CD14-positive monocyte (primary cell): ENCODE data around the gene FAM168A. TPM values are rescaled to one million over a fixed set of nuclear protein-coding genes. Genes with fewer than 3 reads are reported as not detected.

Experiments
- DNase-seq, 3 donors: peaks; one replicate each; pipeline ENCODE4 v3.0.0-alpha.2; 2011 to 2022
- H2AFZ ChIP-seq: 2 replicates; pipeline ENCODE4 v1.6.0; 2012; ENCODE audit warnings: mild to moderate bottlenecking, low read depth, low read length, inconsistent platforms; ENCODE audit not compliant: insufficient read depth, poor library complexity, severe bottlenecking
- H3K27ac ChIP-seq, 2 donors: 1 replicate in 1 of 2; 2 replicates in 1 of 2; pipeline ENCODE4 v1.5.1; 2012 to 2013; ENCODE audit warnings: low read length in 2 of 2, control low read depth in 1 of 2, inconsistent platforms in 1 of 2, low read depth in 1 of 2, mild to moderate bottlenecking in 1 of 2
- H3K27me3 ChIP-seq, 2 donors: one replicate each; pipeline versions ENCODE4 v1.6.0 to v1.6.1; 2011 to 2013; ENCODE audit warnings: low read length in 2 of 2; ENCODE audit not compliant: control insufficient read depth in 2 of 2, insufficient read depth in 2 of 2
- H3K36me3 ChIP-seq, 2 donors: replicated peaks in 1 of 2; 1 replicate in 1 of 2; 2 replicates in 1 of 2; pipeline versions ENCODE4 v1.5.1 to v1.6.1; 2012 to 2013; ENCODE audit warnings: low read length in 2 of 2, control low read depth in 1 of 2, inconsistent platforms in 1 of 2, mild to moderate bottlenecking in 1 of 2; ENCODE audit not compliant: insufficient read depth in 2 of 2, control insufficient read depth in 1 of 2
- H3K4me1 ChIP-seq, 2 donors: 1 replicate in 1 of 2; 2 replicates in 1 of 2; pipeline versions ENCODE4 v1.5.1 to v1.6.1; 2012 to 2013; ENCODE audit warnings: low read length in 2 of 2, control low read depth in 1 of 2, inconsistent platforms in 1 of 2, mild to moderate bottlenecking in 1 of 2, moderate library complexity in 1 of 2; ENCODE audit not compliant: insufficient read depth in 2 of 2, control insufficient read depth in 1 of 2
- H3K4me2 ChIP-seq: replicated peaks from 2 replicates; pipeline ENCODE3; 2012; ENCODE audit warnings: low read length, moderate library complexity, mild to moderate bottlenecking; ENCODE audit not compliant: poor library complexity, severe bottlenecking; ENCODE audit errors: extremely low read depth
- H3K4me3 ChIP-seq, 3 experiments: fragments of 200-600 bp in 1 of 3; sonication (generic) in 1 of 3; replicated peaks in 1 of 3; 1 replicate in 2 of 3; 2 replicates in 1 of 3; pipeline ENCODE4 v1.5.1; 2011 to 2013; ENCODE audit warnings: low read length in 3 of 3, mild to moderate bottlenecking in 3 of 3, control low read depth in 2 of 3, low read depth in 2 of 3, inconsistent platforms in 1 of 3, moderate library complexity in 1 of 3
- H3K79me2 ChIP-seq: 2 replicates; pipeline ENCODE4 v1.6.0; 2012; ENCODE audit warnings: mild to moderate bottlenecking, control low read depth, inconsistent platforms, low read length, moderate library complexity; ENCODE audit not compliant: insufficient read depth
- H3K9ac ChIP-seq: 2 replicates; pipeline ENCODE4 v1.6.0; 2017; ENCODE audit warnings: low read length, mild to moderate bottlenecking; ENCODE audit not compliant: insufficient read depth, poor library complexity, severe bottlenecking
- H3K9me3 ChIP-seq, 2 donors: replicated peaks in 1 of 2; 1 replicate in 1 of 2; 2 replicates in 1 of 2; pipeline versions ENCODE4 v1.5.1 to v1.6.1; 2012 to 2013; ENCODE audit warnings: low read length in 2 of 2, control low read depth in 1 of 2; ENCODE audit not compliant: control insufficient read depth in 1 of 2, insufficient read depth in 1 of 2
- H4K20me1 ChIP-seq: 2 replicates; pipeline ENCODE4 v1.6.0; 2012; ENCODE audit warnings: mild to moderate bottlenecking, low read length, control low read depth, moderate library complexity; ENCODE audit not compliant: insufficient read depth
- H3K27ac Mint-ChIP-seq, 7 donors: one replicate each; pipeline ENCODE4 v1.8.0; 2020; ENCODE audit warnings: mild to moderate bottlenecking in 7 of 7, mixed read lengths in 7 of 7, moderate library complexity in 6 of 7, inconsistent platforms in 2 of 7
- H3K27me3 Mint-ChIP-seq, 3 donors: one replicate each; pipeline ENCODE4 v1.8.0; 2021 to 2022; ENCODE audit warnings: low read depth in 3 of 3, mild to moderate bottlenecking in 3 of 3, mixed read lengths in 3 of 3, moderate library complexity in 3 of 3, inconsistent platforms in 1 of 3
- H3K36me3 Mint-ChIP-seq, 2 donors: one replicate each; pipeline ENCODE4 v1.8.0; 2020; ENCODE audit warnings: mixed read lengths in 2 of 2, inconsistent platforms in 1 of 2, mild to moderate bottlenecking in 1 of 2
- H3K4me1 Mint-ChIP-seq: one replicate; pipeline ENCODE4 v1.8.0; 2020; ENCODE audit warnings: mild to moderate bottlenecking, mixed read lengths
- H3K4me3 Mint-ChIP-seq, 2 donors: one replicate each; pipeline ENCODE4 v1.8.0; 2020; ENCODE audit warnings: mild to moderate bottlenecking in 2 of 2, mixed read lengths in 2 of 2, moderate library complexity in 1 of 2
- H3K9me3 Mint-ChIP-seq, 7 donors: one replicate each; pipeline ENCODE4 v1.8.0; 2020 to 2022; ENCODE audit warnings: mixed read lengths in 7 of 7, mild to moderate bottlenecking in 6 of 7, moderate library complexity in 6 of 7, inconsistent platforms in 2 of 7
- WGBS: methylation state at CpG from one replicate; pipeline ENCODE4 v1.1.5; 2013; ENCODE audit warnings: missing lambda C conversion rate; ENCODE audit not compliant: insufficient coverage; 5-methylcytosine and 5-hydroxymethylcytosine counted together
- intact Hi-C, 2 donors: fragments of 100-400 bp; cut with micrococcal nuclease; formaldehyde crosslinking; loops; one replicate each; pipeline versions ENCODE4 v1.15.0 to v1.15.1; 2023
- polyA plus RNA-seq, 3 donors: library from polyadenylated mRNA; depleted of rRNA in 1 of 3; unstranded in 2 of 3; stranded (reverse) in 1 of 3; fragments of 300-500 nt in 2 of 3; fragments of >200 nt in 1 of 3; fragmentation: Illumina TruSeq in 2 of 3; gene quantifications; 1 replicate in 2 of 3; 2 replicates in 1 of 3; pipeline ENCODE4 v1.2.3, GENCODE V29; 2012 to 2021
- TF ChIP-seq, protein P1 (sequence below): fragments of 200-600 bp; IDR thresholded peaks from one replicate; pipeline ENCODE4 v1.8.0; 2022; ENCODE audit warnings: antibody characterized with exemption, mild to moderate bottlenecking

Gene FAM168A
- polyA plus RNA-seq, 3 donors = 1.4 to 13.3 (median 2.1) TPM

DNA sequence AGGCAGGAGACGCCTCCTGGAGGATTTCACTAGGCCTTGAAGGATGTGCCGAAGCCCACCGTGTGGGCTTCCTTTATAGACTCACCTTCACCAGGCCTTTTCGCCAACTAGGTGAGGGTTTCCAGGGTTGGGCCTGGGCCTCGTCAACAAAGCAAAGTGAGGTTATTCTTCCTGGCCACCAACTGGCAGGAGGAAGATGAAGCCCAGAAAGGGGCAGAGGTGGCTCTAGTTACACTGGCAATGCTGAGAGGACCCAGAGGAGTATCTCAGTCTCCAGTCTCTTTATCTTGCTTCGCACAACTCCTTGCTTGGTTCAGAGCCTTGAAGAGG, 222.1 kb downstream of the FAM168A start:
- Mint-ChIP-seq H3K36me3 (peaks cover 26 to 31% of the 10 kb centered on the region in 2 donors), H3K9me3 (no peaks in the 10 kb centered on the region), H3K27ac (peak overlapping the region in 6 of 7 donors; percentile 56 to 99 (median 72)), H3K27me3 (peaks cover 0 to 6% (median 2%) of the 10 kb centered on the region in 3 donors), H3K4me1 (peaks cover 58% of the 10 kb centered on the region), H3K4me3 (peak overlapping the region in 1 of 2 donors; percentile 98)
- H3K4me3 ChIP-seq = peak overlapping the region in 1 of 3 experiments; percentile 95
- H3K36me3 ChIP-seq = peaks cover 0 to 19% of the 10 kb centered on the region in 2 donors
- H3K27me3 ChIP-seq = no peaks in the 10 kb centered on the region
- no peaks in the 10 kb centered on the region for H3K9me3 ChIP-seq
- H4K20me1 ChIP-seq = peaks cover 46% of the 10 kb centered on the region
- no peak overlapping the region for H3K9ac ChIP-seq
- intact Hi-C loops = no loop called here
- peaks cover 54% of the 10 kb centered on the region for H3K79me2 ChIP-seq
- peak overlapping the region; percentile 83 for H3K4me2 ChIP-seq
- peak overlapping the region in 1 of 2 donors; percentile 98 for H3K27ac ChIP-seq
- WGBS = 42% methylated on average over 2 of the region's 6 CpGs
- TF ChIP-seq, protein P1, sequence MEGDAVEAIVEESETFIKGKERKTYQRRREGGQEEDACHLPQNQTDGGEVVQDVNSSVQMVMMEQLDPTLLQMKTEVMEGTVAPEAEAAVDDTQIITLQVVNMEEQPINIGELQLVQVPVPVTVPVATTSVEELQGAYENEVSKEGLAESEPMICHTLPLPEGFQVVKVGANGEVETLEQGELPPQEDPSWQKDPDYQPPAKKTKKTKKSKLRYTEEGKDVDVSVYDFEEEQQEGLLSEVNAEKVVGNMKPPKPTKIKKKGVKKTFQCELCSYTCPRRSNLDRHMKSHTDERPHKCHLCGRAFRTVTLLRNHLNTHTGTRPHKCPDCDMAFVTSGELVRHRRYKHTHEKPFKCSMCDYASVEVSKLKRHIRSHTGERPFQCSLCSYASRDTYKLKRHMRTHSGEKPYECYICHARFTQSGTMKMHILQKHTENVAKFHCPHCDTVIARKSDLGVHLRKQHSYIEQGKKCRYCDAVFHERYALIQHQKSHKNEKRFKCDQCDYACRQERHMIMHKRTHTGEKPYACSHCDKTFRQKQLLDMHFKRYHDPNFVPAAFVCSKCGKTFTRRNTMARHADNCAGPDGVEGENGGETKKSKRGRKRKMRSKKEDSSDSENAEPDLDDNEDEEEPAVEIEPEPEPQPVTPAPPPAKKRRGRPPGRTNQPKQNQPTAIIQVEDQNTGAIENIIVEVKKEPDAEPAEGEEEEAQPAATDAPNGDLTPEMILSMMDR = no peak
- peak overlapping the region; percentile 74 for H2AFZ ChIP-seq
- no peak for DNase-seq
- H3K4me1 ChIP-seq = peaks cover 52 to 57% of the 10 kb centered on the region in 2 donors

DNA sequence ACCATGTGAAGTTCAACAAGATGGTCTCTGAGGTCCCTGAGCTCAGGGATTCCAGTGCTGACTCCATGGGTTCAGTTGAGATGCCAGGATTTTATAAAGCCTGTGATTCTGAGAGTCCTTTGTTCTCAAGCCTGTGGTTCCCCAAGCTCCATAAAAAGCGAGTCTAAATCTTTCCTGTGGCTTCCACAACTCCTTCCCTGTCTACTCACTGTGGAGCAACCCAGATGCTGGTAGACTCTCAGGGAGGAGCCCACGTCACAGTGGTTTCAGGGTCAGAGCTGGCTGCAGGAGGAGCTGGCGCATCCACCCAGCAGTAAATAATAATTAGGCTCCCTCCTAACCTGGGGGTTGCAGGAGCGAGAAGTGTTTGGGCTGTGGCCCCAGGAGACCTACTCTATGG, 223.8 kb downstream of the FAM168A start:
- no peaks in the 10 kb centered on the region for H3K27me3 ChIP-seq

More for the DNA sequence above, 223.8 kb downstream of the FAM168A start:
- Mint-ChIP-seq H3K36me3 (peaks cover 15 to 19% of the 10 kb centered on the region in 2 donors), H3K4me1 (peaks cover 42% of the 10 kb centered on the region), H3K27me3 (peaks cover 0 to 6% (median 6%) of the 10 kb centered on the region in 3 donors), H3K4me3 (no peak overlapping the region), H3K27ac (no peak overlapping the region), H3K9me3 (no peaks in the 10 kb centered on the region)
- H2AFZ ChIP-seq = no peak overlapping the region
- H3K9me3 ChIP-seq = no peaks in the 10 kb centered on the region
- H3K36me3 ChIP-seq = peaks cover 0 to 8% of the 10 kb centered on the region in 2 donors
- H3K9ac ChIP-seq = no peak overlapping the region
- DNase-seq = no peak
- WGBS = 88% methylated on average over 1 of the region's 4 CpGs
- TF ChIP-seq, protein P1 = no peak
- no peak overlapping the region for H3K27ac ChIP-seq
- H4K20me1 ChIP-seq = peaks cover 30% of the 10 kb centered on the region
- H3K4me2 ChIP-seq = no peak overlapping the region
- peaks cover 36 to 41% of the 10 kb centered on the region in 2 donors for H3K4me1 ChIP-seq
- intact Hi-C loops = no loop called here
- H3K79me2 ChIP-seq = peaks cover 37% of the 10 kb centered on the region
- H3K4me3 ChIP-seq = no peak overlapping the region
